CD4-positive, CD25-positive, alpha-beta regulatory T cell (primary cell): ENCODE results near the gene SRGAP1. TPM values are rescaled to one million over a fixed set of nuclear protein-coding genes. Genes with fewer than 3 reads are reported as not detected.
"Not testable (repeated sequence)": the region's sequence is repeated elsewhere in the genome, so short reads cannot be mapped to it uniquely, and the experiment has no call there.

Source experiments
- ATAC-seq, 2 donors: fragments of 150-1000 bp; cut with Tn5 transposase; one replicate each; pipeline ENCODE4 v1.10.0; 2021; ENCODE audit warnings: low read depth in 2 of 2, moderate number of reproducible peaks in 2 of 2, moderate library complexity in 1 of 2
- DNase-seq, 3 donors: peaks; one replicate each; pipeline versions ENCODE4 v3.0.0 to v3.0.0-alpha.2; 2012 to 2022; ENCODE audit warnings: mixed read lengths in 1 of 3
- H3K27ac ChIP-seq: one replicate; pipeline ENCODE4 v1.7.0; 2013; ENCODE audit warnings: mild to moderate bottlenecking, low read length; ENCODE audit not compliant: insufficient read depth, poor library complexity, severe bottlenecking
- H3K27me3 ChIP-seq: one replicate; pipeline ENCODE4 v1.7.0; 2013; ENCODE audit warnings: low read length; ENCODE audit not compliant: control insufficient read depth, insufficient read depth
- H3K36me3 ChIP-seq: one replicate; pipeline ENCODE4 v1.7.0; 2013; ENCODE audit warnings: mild to moderate bottlenecking, low read length, moderate library complexity; ENCODE audit not compliant: control insufficient read depth, insufficient read depth
- H3K4me1 ChIP-seq: 2 replicates; pipeline ENCODE4 v1.7.0; 2013; ENCODE audit warnings: mild to moderate bottlenecking, low read length; ENCODE audit not compliant: insufficient read depth, control insufficient read depth, poor library complexity, severe bottlenecking
- H3K4me3 ChIP-seq: one replicate; pipeline ENCODE4 v1.7.0; 2013; ENCODE audit warnings: low read depth, mild to moderate bottlenecking, low read length, moderate library complexity
- H3K9me3 ChIP-seq, 2 experiments: 1 replicate in 1 of 2; 2 replicates in 1 of 2; pipeline ENCODE4 v1.7.0; 2013; ENCODE audit warnings: low read length in 2 of 2, mild to moderate bottlenecking in 1 of 2, moderate library complexity in 1 of 2; ENCODE audit not compliant: control insufficient read depth in 2 of 2
- H3K27ac Mint-ChIP-seq, 3 donors: one replicate each; pipeline ENCODE4 v1.8.0; 2020 to 2022; ENCODE audit warnings: mild to moderate bottlenecking in 3 of 3, mixed read lengths in 3 of 3, moderate library complexity in 2 of 3
- H3K27me3 Mint-ChIP-seq: one replicate; pipeline ENCODE4 v1.8.0; 2022; ENCODE audit warnings: mild to moderate bottlenecking, mixed read lengths
- H3K36me3 Mint-ChIP-seq: one replicate; pipeline ENCODE4 v1.8.0; 2020; ENCODE audit warnings: mixed read lengths
- H3K4me1 Mint-ChIP-seq, 4 donors: one replicate each; pipeline ENCODE4 v1.8.0; 2020 to 2022; ENCODE audit warnings: mixed read lengths in 4 of 4, mild to moderate bottlenecking in 1 of 4
- H3K4me3 Mint-ChIP-seq, 4 donors: one replicate each; pipeline ENCODE4 v1.8.0; 2020 to 2022; ENCODE audit warnings: mild to moderate bottlenecking in 4 of 4, mixed read lengths in 4 of 4, moderate library complexity in 3 of 4
- H3K9me3 Mint-ChIP-seq, 7 donors: one replicate each; pipeline ENCODE4 v1.8.0; 2020 to 2022; ENCODE audit warnings: mixed read lengths in 7 of 7, mild to moderate bottlenecking in 3 of 7, moderate library complexity in 2 of 7
- polyA plus RNA-seq, 4 donors: library from polyadenylated mRNA; unstranded; fragments of 300-500 nt; fragmentation: Illumina TruSeq; gene quantifications; one replicate each; pipeline ENCODE4 v1.2.3, GENCODE V29; 2021
- total RNA-seq: library from RNA; stranded (reverse); gene quantifications from one replicate; pipeline ENCODE4 v1.2.3, GENCODE V29; 2022

Gene SRGAP1
- total and polyA plus RNA-seq, 5 donors from 2014 or later, result 0.01 to 0.07 (median 0.02) TPM; not detected in 1

DNA sequence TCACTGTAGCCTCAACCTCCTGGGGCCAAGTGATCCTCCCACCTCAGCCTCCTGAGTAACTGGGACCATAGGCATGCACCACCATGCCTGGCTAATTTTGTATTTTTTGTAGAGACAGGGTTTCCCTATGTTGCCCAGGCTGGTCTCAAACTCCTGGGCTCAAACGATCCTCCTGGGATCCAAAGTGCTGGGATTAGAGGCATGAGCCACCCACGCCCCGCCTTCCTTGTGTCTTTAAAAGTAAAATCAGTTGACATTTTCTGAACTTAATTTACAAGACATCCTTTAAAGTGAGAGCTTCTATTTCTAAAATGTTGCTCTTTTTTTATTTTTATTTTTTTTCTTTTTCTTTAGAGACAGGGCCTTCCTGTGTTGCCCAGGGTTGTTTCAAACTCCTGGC, 276.6 kb downstream of the SRGAP1 start:
- H3K27ac ChIP-seq, DNase-seq, H3K9me3 Mint-ChIP-seq, ATAC-seq, H3K27me3 ChIP-seq, H3K27ac Mint-ChIP-seq, H3K4me1 Mint-ChIP-seq, H3K36me3 Mint-ChIP-seq, H3K9me3 ChIP-seq, H3K4me3 ChIP-seq, H3K36me3 ChIP-seq, H3K4me1 ChIP-seq, H3K4me3 Mint-ChIP-seq: not testable (repeated sequence)
- H3K27me3 Mint-ChIP-seq, result peaks cover 30% of the 10 kb centered on the region

DNA sequence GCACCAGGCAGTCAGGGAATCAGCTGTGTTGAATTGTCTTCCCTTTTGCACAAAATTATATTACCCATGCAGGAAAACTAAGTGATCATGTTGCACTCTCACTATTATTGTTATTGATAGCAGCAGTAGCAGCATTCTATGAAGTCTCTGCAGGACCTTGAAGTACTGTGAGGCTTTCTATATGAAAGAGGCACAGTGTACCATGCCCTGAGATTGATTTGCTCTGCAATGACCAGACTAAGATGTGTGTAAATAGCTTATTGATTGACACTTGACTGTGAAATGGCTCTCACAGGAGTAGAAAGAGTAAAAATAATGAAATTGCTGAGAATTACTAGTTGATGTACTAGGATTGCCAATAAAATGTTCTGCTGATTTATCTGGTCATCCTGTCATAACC, 277.7 kb downstream of the SRGAP1 start:
- Mint-ChIP-seq H3K27ac (no peak overlapping the region), H3K36me3 (no peaks in the 10 kb centered on the region), H3K9me3 (peaks cover 0 to 2% (median 0%) of the 10 kb centered on the region in 7 donors), H3K4me1 (no peaks in the 10 kb centered on the region), H3K4me3 (no peak overlapping the region), H3K27me3 (peaks cover 23% of the 10 kb centered on the region)
- H3K9me3 ChIP-seq, result no peaks in the 10 kb centered on the region
- H3K36me3 ChIP-seq, result no peaks in the 10 kb centered on the region
- H3K27ac ChIP-seq, result no peak overlapping the region
- no peak for ATAC-seq
- no peaks in the 10 kb centered on the region for H3K4me1 ChIP-seq
- H3K27me3 ChIP-seq, result peaks cover 3% of the 10 kb centered on the region
- no peak overlapping the region for H3K4me3 ChIP-seq
- no peak for DNase-seq

DNA sequence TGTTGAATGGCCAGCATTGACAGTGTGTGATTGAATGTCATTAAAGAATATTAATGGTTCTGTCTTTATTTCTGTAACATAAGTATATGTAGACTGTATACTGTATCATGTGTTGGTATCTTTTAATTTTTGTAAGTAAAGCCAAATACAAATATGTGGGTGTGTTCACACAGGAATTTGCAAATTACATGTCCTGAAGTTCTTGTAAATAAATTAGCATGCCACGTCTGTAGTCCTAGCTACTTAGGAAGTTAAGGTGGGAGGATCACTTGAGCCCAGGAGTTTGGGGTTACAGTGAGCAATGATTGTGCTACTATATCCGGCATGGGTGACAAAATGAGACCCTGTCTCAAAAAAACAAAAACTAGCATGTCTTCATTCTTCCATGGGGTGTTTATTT, 278.5 kb downstream of the SRGAP1 start:
- Mint-ChIP-seq H3K4me3 (no peak overlapping the region), H3K9me3 (peaks cover 0 to 2% (median 0%) of the 10 kb centered on the region in 7 donors), H3K27ac (no peak overlapping the region), H3K4me1 (no peaks in the 10 kb centered on the region), H3K27me3 (peaks cover 14% of the 10 kb centered on the region), H3K36me3 (no peaks in the 10 kb centered on the region)
- ATAC-seq, result no peak
- Histone ChIP-seq H3K27me3 (peaks cover 3% of the 10 kb centered on the region), H3K4me1 (no peaks in the 10 kb centered on the region), H3K9me3 (no peaks in the 10 kb centered on the region), H3K27ac (no peak overlapping the region), H3K4me3 (no peak overlapping the region), H3K36me3 (no peaks in the 10 kb centered on the region)
- no peak for DNase-seq

DNA sequence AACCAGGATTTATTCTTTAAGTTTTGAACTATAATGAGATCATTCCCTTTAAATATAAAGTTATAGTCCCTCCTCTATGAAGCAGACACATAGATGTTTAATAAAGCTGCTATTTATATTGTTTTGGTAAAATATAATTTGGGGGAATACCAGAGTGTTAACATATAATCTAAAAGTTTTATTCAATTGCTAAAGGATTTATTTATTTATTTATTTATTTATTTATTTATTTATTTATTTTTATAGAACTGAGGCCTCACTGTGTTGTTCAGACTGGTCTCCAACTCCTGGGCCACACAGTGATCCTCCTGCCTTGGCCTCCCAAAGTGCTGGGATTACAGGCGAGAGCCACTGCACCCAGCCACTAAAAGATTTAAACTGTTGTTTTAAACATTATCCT, 278.9 kb downstream of the SRGAP1 start:
- Histone ChIP-seq H3K9me3 (no peaks in the 10 kb centered on the region), H3K4me1 (no peaks in the 10 kb centered on the region), H3K4me3 (no peak overlapping the region), H3K27ac (no peak overlapping the region), H3K36me3 (no peaks in the 10 kb centered on the region), H3K27me3 (peaks cover 3% of the 10 kb centered on the region)
- Mint-ChIP-seq H3K9me3 (peaks cover 0 to 3% (median 0%) of the 10 kb centered on the region in 7 donors), H3K27ac (no peak overlapping the region), H3K4me3 (no peak overlapping the region), H3K4me1 (no peaks in the 10 kb centered on the region), H3K36me3 (no peaks in the 10 kb centered on the region), H3K27me3 (peaks cover 11% of the 10 kb centered on the region)
- no peak for DNase-seq
- no peak for ATAC-seq

DNA sequence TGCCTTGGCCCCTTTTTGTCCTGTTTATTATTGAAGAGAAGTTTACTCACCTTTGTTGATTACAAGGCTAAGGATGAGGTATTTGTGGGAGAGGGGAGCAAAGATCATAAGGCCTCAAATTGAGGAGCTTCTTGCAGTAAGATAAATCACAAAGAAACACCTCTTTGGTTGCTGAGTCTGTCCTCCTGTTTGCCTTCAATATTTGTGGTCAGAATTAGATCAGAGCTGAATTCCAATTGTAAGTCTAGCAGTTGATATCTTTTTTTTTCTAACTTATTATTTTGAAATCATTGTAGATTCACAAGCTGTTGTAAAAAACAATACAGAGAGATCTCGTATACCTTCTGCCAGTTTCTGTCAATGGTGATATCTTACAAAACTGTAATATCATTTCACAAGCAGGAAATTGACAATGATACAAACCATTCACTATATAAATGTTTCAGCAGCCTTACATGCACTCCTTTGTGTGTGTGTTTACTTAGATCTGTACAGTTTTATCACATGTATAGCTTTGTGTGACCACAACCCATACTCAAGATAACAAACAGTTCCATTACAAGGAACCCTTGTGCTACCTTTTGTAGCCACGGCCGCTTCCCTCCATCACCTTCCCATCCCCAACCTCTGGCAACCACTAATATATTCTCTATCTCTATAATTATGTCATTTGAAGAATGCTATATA, 280.2 kb downstream of the SRGAP1 start:
- peaks cover 0 to 6% (median 0%) of the 10 kb centered on the region in 7 donors for H3K9me3 Mint-ChIP-seq
- no peaks in the 10 kb centered on the region for H3K4me1 Mint-ChIP-seq
- Histone ChIP-seq H3K36me3 (no peaks in the 10 kb centered on the region), H3K4me1 (no peaks in the 10 kb centered on the region), H3K27me3 (peaks cover 3% of the 10 kb centered on the region), H3K4me3 (no peak overlapping the region), H3K9me3 (no peaks in the 10 kb centered on the region), H3K27ac (no peak overlapping the region)
- no peak overlapping the region for H3K27ac Mint-ChIP-seq
- H3K27me3 Mint-ChIP-seq, result peaks cover 6% of the 10 kb centered on the region
- ATAC-seq (no peak), DNase-seq (no peak)
- no peaks in the 10 kb centered on the region for H3K36me3 Mint-ChIP-seq
- no peak overlapping the region for H3K4me3 Mint-ChIP-seq

DNA sequence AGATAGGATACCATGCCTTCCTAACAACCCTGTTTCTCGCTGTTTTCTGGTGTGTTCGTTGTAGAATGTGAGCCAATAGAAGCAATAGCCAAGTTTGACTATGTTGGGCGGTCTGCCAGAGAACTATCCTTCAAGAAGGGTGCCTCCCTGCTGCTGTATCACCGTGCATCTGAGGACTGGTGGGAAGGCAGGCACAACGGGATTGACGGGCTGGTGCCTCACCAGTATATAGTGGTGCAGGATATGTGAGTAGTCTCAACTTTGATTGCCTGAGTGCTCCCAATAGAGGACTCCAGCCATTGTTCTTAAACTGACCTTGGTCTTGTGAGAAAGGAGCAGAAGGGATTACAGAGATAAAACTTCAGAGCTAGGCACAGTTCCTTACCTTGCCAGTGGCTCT, 281.4 kb downstream of the SRGAP1 start:
- peaks cover 0 to 6% (median 0%) of the 10 kb centered on the region in 7 donors for H3K9me3 Mint-ChIP-seq
- Histone ChIP-seq H3K27ac (no peak overlapping the region), H3K4me1 (no peaks in the 10 kb centered on the region), H3K9me3 (no peaks in the 10 kb centered on the region), H3K36me3 (no peaks in the 10 kb centered on the region), H3K27me3 (no peaks in the 10 kb centered on the region), H3K4me3 (no peak overlapping the region)
- H3K27me3 Mint-ChIP-seq, result peaks cover 6% of the 10 kb centered on the region
- no peak overlapping the region for H3K4me3 Mint-ChIP-seq
- no peak for DNase-seq
- H3K4me1 Mint-ChIP-seq, result no peaks in the 10 kb centered on the region
- no peaks in the 10 kb centered on the region for H3K36me3 Mint-ChIP-seq
- H3K27ac Mint-ChIP-seq, result no peak overlapping the region
- ATAC-seq, result no peak

DNA sequence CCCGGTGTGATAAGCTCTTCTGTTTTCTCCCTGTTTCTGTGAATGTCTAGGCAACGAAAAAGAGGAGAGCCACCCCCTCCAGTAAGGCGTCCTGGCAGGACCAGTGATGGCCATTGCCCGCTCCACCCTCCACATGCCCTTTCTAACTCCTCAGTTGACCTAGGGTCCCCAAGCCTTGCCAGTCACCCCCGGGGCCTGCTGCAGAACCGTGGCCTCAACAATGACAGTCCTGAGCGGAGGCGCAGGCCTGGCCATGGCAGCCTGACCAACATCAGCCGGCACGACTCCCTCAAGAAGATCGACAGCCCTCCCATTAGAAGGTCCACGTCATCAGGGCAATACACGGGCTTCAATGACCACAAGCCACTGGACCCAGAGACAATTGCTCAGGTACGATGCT, 283.3 kb downstream of the SRGAP1 start:
- Mint-ChIP-seq H3K9me3 (peaks cover 0 to 6% (median 0%) of the 10 kb centered on the region in 7 donors), H3K27me3 (no peaks in the 10 kb centered on the region), H3K36me3 (no peaks in the 10 kb centered on the region), H3K4me1 (no peaks in the 10 kb centered on the region), H3K27ac (no peak overlapping the region), H3K4me3 (no peak overlapping the region)
- no peak for ATAC-seq
- no peaks in the 10 kb centered on the region for H3K36me3 ChIP-seq
- H3K27me3 ChIP-seq, result no peaks in the 10 kb centered on the region
- no peak overlapping the region for H3K27ac ChIP-seq
- DNase-seq, result no peak
- no peak overlapping the region for H3K4me3 ChIP-seq
- H3K9me3 ChIP-seq, result no peaks in the 10 kb centered on the region
- no peaks in the 10 kb centered on the region for H3K4me1 ChIP-seq

DNA sequence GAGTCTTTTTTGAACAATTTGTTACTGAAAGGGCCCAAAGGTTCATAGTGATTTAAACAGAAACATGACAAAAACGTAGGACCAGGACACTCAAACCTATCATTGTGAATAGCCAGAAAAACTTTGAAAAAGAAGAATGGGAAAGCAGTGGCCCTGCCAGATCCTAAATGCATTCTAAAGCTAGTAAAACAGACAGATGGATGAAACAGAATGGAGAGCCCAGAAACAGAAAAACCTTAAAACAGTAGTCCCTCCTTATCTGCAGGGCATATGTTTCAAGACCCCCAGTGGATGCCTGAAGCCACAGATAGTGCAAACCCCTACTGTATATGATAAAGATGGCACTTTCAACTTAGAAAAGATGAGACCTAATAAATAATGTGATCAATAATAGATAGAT, 283.9 kb downstream of the SRGAP1 start:
- no peaks in the 10 kb centered on the region for H3K36me3 Mint-ChIP-seq
- no peaks in the 10 kb centered on the region for H3K4me1 Mint-ChIP-seq

More for the DNA sequence above, 283.9 kb downstream of the SRGAP1 start:
- Histone ChIP-seq H3K9me3 (no peaks in the 10 kb centered on the region), H3K4me1 (no peaks in the 10 kb centered on the region), H3K27me3 (no peaks in the 10 kb centered on the region), H3K36me3 (no peaks in the 10 kb centered on the region), H3K4me3 (no peak overlapping the region), H3K27ac (no peak overlapping the region)
- no peaks in the 10 kb centered on the region for H3K27me3 Mint-ChIP-seq
- ATAC-seq (no peak), DNase-seq (no peak)
- peak overlapping the region in 1 of 3 donors; percentile 72 for H3K27ac Mint-ChIP-seq
- peaks cover 0 to 6% (median 0%) of the 10 kb centered on the region in 7 donors for H3K9me3 Mint-ChIP-seq
- H3K4me3 Mint-ChIP-seq, result no peak overlapping the region
